ENCODE measurements around the gene SEMA3B.
A peak's percentile ranks its signal among the peaks of the same experiment; 100 is the strongest.
"Not testable (repeated sequence)": the region's sequence is repeated elsewhere in the genome, so short reads cannot be mapped to it uniquely, and the experiment has no call there.

Gene SEMA3B

DNA sequence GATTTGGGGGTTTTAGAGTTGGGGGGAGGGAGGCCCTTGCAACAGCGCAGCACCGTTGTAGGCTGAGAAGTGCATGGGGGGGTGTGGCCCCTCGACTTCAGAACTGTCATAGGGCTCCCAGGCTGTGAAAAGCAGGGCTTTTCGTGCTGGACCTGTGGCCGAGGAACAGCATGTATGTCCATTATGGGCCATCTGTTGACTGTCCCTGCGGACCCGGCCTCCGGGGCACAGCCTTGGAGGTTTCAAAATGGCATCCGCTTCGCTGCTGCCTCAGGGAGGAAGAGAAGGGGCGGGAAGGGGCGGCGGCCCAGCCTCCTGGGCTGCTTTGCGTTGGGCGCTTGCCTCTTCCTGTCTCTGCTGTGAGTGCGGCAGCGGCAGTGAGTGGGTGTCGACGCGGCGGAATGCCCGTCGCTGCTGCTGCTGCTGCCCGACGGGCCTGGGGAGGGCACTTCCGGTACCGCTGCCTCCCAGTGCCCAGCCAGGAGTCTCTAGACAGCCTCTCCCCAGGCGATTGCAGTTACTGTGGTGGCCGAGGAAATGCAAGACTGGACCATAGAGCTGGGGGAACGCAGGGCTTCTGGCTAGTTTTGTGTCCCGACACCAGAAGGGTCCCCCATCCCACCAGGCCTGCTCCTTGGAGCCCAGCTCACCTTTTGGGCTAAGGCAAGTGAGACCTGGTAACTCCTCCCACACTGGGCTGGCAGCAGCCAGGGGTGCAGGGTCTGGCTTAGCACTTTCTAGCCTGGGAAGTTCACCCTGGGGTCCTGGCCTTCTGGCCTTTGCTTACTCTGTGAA lies 31.0 kb upstream of the SEMA3B start:
- peak; percentile 51 for DNase-seq (ENCODE audit: low read depth)

- DNase-seq (ENCODE audit: low read depth), result no peak
These were observed 30.4 kb upstream of the SEMA3B start for GRCh38 chr3:50238549-50239026.

- DNase-seq (ENCODE audit: low read depth), result no peak
These were observed 29.3 kb upstream of the SEMA3B start for GRCh38 chr3:50239649-50240048.

DNA sequence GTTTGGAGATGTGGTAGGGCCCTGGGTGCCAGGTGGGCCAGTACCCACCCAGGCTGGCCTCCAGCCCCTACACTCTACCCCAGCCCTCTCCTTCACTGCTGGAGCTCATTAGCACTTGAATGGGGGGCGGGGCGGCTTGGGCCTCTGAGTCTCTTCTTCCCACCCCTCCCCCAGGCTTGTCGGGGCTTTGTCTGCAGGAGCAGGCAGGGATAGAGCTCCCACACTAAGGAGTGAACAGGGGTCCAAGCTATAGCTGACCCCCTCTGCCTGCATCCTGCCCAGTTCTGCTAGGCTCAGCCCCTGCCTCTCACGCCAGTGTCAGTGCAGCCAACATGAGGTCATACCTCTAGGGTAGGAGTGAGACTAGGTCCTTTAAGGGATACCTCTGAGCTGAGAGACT lies 27.8 kb upstream of the SEMA3B start:
- DNase-seq (ENCODE audit: low read depth), result no peak

DNA sequence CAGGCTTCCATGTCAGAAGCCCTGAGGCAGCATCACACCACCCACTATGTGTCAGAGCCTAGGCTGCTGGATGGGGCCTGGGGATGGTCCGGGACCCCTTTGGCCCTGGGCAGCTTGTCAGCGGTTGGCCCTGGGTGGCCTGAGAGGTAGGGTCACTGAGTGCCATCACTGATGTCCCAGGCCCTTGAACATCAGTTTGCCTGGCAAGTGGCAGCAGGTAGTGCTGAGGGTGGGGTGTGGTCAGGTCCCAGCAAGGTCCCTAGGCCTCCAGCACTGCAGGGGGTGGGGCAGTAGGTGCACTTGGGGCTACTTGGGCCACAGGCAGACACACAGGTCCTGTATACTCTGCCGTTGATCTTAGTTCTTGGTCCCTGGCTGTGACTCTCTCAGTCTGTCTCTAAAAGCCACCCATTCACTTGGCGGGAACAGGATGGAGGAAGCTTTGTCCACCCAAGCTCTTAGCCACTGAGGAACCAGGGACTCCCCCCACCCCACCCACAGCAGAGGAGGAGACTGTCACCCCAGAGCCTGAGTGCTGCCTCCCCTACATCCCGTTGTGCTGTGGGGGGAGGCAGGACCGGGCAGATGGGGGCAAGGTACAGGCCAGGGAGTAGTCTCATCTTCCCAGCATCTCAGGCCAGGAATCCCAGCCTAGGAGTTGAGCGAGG lies 27.1 kb upstream of the SEMA3B start:
- no peak for DNase-seq (ENCODE audit: low read depth)

DNA sequence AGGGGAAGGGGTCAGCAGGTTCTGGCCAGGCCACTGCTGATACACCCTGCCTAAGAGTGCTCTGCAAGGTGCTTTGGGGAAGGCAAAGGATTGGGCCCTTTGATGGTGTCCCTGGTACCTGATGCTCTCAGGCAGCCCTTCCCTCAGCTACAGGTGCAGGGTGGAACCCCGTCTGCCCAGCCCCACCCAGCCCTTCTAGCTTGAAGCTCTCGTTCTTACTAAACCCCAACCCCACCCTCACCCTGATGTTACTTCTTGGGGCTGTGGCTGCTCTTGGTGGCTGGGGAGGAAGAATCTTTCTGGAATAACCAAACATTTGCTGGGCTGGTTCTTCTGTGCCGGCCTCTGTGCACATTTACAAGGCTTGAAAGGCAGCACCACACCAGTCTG lies 26.6 kb upstream of the SEMA3B start:
- no peak for DNase-seq (ENCODE audit: low read depth)

DNA sequence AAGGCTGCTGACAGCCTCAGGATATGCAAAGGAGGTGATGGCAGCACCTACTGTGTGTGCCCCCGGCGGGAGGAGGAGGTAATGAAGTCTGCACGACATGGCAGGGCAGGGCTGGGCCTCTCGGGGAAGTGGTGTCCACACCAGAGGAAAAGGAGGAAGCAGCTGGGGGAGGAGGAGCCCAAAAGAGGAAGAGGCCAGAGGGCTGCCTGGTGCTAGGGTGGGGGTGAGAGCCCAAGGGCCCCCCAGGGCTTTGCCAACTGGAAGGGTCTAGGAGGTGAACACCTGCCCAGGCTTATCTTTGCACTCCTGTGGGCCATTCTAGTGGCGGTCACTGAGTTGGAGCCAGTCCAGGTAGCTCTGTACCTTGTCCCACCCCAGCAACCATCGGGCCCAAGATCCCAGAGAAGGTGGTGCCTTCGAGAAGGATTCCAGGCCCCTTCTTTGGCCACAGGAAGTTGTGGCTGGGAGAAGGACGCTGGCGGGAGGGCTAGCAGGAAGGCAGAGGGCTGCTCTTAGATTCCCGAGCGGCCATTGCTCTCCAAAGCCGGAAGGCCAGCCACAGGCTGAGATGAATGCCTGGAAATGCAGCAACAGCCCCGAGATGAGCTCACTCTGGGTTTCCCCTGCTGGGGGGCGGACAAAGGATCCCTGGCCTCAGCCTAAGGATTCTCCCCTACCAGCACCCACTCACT lies 25.9 kb upstream of the SEMA3B start:
- DNase-seq (ENCODE audit: low read depth), result no peak

DNA sequence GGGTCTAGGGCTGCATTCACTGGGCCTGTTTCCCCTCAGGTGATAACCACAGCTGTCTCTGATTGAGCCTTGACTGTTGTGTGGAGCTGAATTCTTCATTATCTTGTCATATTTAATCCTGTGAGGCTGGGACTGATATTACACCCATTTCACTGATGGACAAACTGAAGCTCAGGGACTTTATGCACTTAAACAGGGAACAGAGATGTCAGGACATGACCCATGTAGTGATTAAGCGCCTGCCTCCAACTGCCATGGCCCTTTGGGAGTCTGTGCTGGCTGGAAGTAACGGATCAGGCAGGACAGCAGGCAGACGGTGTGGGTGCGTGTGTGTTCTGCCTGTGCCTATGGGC lies 25.4 kb upstream of the SEMA3B start:
- no peak for DNase-seq (ENCODE audit: low read depth)

GRCh38 chr3:50244813-50245212 lies 24.1 kb upstream of the SEMA3B start:
- not testable (repeated sequence) for DNase-seq (ENCODE audit: low read depth)

DNA sequence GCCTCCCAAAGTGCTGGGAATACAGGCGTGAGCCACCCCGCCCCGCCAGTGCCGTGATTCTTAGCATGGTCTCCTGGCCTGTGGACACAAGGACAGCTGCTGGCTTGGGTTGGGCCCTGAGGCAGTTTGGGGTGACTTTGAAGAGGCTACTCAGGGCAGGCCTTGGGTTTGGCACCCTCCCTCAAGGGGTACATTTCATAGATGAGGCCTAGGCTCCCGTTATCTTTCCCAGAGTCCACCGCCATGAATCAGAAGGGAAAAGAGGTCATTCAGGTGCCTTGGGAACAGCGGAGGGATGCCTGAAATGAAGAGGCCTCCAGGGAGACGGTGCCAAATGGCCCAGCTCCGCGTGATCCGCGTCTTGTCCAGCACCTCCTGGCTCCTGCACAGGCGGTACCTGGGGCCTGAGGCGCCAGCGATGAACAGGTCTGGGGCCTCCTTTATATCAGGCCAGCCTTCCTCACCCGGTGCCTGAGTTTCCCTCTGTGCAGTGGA lies 23.6 kb upstream of the SEMA3B start:
- DNase-seq (ENCODE audit: low read depth), result no peak

DNA sequence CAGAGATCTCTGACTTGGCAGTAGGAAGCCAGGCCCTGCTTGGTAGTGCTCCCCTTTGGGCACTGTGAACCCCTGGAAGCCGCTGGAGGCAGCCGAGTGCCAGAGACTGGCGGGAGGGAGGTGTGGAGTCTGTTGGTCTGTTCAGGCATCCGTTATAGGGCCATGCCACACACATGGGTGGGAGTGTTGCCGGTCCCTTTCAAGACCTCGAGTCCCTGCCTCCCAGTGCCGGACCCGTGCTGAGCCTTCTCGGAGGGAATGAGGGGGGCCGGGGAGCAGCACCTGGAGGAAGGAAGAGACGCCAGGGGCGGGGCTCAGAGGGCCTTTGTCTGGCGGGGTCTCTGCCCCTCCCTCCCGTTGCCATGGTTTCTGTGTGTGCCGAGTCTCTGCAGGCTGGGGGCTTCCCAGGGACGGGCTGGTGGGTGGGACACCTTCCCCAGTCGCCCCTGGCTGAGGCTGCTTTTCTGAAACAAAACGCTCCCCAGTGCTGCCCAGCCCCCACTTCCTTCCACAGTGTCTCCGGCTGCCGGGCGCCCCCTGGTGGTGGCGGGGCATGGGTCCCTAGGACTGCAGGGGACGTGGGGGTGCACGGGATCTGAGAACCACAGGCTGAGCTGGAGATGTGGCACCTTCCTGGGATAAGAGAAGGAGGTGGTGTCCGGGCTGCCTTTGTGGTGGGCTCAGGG lies 23.0 kb upstream of the SEMA3B start:
- DNase-seq (ENCODE audit: low read depth), result peak; percentile 65

DNA sequence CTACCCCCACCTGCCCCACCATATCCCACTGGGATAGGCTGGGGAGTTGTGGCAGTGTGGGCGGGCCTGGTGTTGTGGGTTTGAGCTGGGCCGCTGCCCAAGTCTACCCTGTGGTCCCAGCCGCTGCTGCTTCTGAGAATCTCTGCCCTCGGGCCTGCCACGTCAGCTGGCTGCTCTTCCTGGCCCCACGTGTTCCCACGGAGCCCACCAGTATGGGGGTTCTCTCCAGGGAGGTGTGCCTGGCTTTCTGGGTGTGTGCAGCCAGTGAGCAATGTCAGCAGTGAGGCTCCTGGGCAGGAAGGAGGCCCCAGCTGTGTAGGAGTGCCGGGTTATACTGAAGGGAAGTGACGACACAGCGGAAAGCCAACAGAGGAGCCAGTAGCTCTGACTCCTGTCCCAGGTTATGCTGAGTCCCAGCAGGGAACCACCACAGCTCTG lies 22.4 kb upstream of the SEMA3B start:
- DNase-seq (ENCODE audit: low read depth), result peak; percentile 77

DNA sequence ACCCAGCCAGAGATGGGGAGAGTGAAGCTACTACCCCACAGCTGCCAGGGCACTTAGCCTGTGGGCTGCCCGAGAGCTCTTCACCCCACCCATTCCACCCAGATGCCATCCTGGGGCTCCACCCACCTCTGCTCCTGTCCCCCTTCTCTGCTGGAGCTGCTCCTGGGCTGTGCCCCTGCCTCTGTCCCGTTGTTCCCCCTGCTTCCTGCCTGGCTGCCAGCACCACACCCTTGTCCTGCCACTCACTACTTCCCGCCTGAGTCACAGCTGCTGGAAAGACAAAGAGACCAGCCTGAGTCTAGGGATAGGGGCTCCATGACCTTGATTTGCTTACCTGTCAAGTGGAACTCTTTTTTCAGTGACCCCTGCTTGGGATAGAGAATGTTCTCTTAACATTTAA lies 20.6 kb upstream of the SEMA3B start:
- DNase-seq (ENCODE audit: low read depth), result no peak

DNA sequence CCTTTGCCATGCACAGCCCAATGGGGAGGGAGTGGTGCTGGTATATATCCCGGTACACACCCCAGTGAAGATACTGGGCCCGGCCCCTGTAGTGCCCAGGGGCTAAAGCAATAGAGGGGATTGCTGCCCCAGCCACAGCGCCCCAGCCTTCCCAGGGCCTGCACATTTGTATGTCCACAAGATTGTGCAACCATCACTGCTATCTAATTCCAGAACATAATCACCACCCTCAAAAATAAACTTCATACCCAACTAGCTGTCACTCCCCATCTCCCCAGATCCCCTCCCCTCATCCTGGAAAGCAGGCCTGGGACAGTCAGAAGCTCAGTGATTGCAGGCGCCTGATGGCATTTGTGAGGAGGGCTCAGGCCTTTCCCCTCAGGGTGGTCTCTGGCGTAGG lies 19.5 kb upstream of the SEMA3B start:
- DNase-seq (ENCODE audit: low read depth), result no peak

GRCh38 chr3:50250514-50250913 lies 18.4 kb upstream of the SEMA3B start:
- no peak for DNase-seq (ENCODE audit: low read depth)

- DNase-seq (ENCODE audit: low read depth), result peak; percentile 71
These were observed 17.7 kb upstream of the SEMA3B start for GRCh38 chr3:50251220-50251619.

- no peak for DNase-seq (ENCODE audit: low read depth)
These were observed 14.2 kb upstream of the SEMA3B start for GRCh38 chr3:50254577-50255250.

GRCh38 chr3:50255251-50255615 lies 13.7 kb upstream of the SEMA3B start:
- DNase-seq (ENCODE audit: low read depth), result no peak

DNA sequence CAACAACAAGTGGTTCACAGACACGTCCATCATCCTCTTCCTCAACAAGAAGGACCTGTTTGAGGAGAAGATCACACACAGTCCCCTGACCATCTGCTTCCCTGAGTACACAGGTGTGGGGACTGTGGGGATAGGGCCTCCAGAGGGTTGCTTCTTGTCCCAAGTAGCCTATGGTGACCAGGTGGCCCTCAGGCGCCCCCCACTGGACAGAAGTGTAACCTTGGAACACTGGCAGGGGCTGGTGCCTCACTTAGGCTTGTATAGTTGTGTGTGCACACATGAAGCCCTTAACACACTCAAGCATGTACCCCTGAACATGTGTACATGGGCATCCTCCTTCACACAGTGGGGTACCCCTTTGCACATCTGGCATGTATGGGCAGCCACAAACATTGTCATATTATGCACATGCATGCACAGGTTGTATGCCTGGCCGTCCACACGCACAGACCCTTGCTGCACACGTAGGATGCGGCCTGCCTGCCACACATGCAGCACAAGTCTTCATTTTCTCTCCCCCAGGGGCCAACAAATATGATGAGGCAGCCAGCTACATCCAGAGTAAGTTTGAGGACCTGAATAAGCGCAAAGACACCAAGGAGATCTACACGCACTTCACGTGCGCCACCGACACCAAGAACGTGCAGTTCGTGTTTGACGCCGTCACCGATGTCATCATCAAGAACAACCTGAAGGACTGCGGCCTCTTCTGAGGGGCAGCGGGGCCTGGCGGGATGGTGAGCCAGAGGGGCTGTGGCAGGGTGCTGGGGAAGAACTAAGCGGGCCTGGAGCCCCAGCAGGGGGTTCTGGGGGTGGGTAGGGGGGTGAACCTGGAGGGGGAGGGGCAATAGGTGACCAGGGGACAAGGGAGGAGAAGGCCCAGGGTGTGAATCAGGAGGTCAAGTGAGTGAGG lies 11.7 kb upstream of the SEMA3B start:
- no peak for DNase-seq (ENCODE audit: low read depth)

GRCh38 chr3:50258029-50258680 lies 10.8 kb upstream of the SEMA3B start:
- no peak for DNase-seq (ENCODE audit: low read depth)

Data from fibroblast of the conjunctiva (primary cell).